Esophagus muscularis mucosa (tissue), 3 donors: ENCODE results near the gene AIDA.

ENCODE experiments used
- POLR2A ChIP-seq: fragments of 450-650 bp; IDR thresholded peaks from one replicate; pipeline ENCODE4 v1.6.1; 2017; ENCODE audit warnings: antibody characterized with exemption, moderate library complexity, mild to moderate bottlenecking, low read depth
- TF ChIP-seq, protein P1 (sequence below), 3 experiments: fragments of 200-600 bp in 2 of 3; fragments of 450-650 bp in 1 of 3; sonication (generic) in 2 of 3; IDR thresholded peaks; one replicate each; pipeline ENCODE4 v1.5.1; 2017 to 2019; ENCODE audit warnings: antibody characterized with exemption in 3 of 3, mild to moderate bottlenecking in 2 of 3, moderate library complexity in 1 of 3

DNA sequence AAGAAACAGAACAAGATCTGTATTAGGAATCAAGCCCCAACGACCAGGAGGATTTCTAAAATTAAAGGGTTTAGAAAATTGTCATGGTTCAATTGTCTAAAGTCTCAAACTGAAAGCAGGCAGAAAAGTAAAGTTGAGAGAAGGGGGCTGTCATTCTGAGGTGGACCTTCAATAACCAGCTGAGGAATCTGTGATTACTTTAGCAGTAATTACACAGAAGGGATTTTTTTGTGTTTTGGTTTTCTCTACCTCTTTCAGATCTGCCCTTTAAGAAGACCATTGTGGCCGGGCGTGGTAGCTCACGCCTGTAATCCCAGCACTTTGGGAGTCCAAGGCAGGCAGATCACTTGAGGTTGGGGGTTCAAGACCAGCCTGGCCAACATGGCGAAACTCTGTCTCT is 17.4 kb downstream of the AIDA start:
- TF ChIP-seq, protein P1, sequence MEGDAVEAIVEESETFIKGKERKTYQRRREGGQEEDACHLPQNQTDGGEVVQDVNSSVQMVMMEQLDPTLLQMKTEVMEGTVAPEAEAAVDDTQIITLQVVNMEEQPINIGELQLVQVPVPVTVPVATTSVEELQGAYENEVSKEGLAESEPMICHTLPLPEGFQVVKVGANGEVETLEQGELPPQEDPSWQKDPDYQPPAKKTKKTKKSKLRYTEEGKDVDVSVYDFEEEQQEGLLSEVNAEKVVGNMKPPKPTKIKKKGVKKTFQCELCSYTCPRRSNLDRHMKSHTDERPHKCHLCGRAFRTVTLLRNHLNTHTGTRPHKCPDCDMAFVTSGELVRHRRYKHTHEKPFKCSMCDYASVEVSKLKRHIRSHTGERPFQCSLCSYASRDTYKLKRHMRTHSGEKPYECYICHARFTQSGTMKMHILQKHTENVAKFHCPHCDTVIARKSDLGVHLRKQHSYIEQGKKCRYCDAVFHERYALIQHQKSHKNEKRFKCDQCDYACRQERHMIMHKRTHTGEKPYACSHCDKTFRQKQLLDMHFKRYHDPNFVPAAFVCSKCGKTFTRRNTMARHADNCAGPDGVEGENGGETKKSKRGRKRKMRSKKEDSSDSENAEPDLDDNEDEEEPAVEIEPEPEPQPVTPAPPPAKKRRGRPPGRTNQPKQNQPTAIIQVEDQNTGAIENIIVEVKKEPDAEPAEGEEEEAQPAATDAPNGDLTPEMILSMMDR (IDR thresholded peaks at IDR 0.05), result no peak
- TF ChIP-seq POLR2A, result no peak
